ENCODE results near the gene ERCC3.

ERCC3 gene

DNA sequence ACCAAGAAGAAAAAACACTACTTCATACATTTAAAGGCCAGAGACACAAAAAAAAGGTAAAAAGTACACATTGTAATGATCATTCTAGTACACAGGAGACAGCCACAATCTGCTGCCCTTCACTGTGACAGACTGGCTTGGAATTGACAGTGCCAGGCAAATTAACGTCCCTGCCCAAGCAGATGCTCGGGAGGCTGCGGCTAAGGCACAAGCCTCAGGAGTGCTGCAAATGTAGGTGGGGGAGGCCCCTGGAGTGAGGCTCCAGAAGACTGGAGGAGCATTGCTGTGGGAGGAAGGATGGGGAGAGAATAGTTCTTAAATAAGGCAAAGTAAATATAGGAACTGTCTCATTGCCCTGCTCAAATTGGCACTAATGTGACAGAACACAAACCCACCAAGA, 18.6 kb downstream of the ERCC3 start:
- no peak for TF ChIP-seq CTCF (IDR thresholded peaks at IDR 0.05; ENCODE audit: extremely low read depth, insufficient read depth, missing control alignments)
- no peak for DNase-seq (ENCODE audit: low spot score)
- in situ Hi-C loops (cut with MboI; ENCODE audit: low pct_unique_long_range_greater_than_20kb, low sequenced_read_pairs, unreplicated experiment) = no loop called here

DNA sequence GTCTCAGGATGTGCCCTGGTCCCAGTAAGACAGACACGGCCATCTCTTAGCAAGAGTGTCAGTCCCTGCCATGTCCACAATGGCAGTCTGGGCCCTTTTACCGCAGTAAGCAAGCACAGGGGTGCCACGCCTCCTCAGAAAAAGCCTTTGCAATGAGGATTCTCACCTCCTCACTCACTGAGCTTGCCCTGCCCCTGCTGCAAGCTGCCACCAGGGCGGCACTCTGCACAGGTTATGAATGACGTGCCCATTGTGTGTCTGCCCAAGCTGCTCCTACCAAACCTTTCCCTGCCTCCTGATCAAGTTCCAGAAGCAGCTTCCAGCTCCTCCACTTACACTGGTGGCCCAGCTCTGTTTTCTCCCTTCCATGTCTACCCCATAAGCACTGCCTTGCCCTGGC, 23.3 kb downstream of the ERCC3 start:
- in situ Hi-C loops (cut with MboI; ENCODE audit: low pct_unique_long_range_greater_than_20kb, low sequenced_read_pairs, unreplicated experiment) = no loop called here
- TF ChIP-seq CTCF (IDR thresholded peaks at IDR 0.05; ENCODE audit: extremely low read depth, insufficient read depth, missing control alignments) = peak; percentile 6
- DNase-seq (ENCODE audit: low spot score) = no peak

DNA sequence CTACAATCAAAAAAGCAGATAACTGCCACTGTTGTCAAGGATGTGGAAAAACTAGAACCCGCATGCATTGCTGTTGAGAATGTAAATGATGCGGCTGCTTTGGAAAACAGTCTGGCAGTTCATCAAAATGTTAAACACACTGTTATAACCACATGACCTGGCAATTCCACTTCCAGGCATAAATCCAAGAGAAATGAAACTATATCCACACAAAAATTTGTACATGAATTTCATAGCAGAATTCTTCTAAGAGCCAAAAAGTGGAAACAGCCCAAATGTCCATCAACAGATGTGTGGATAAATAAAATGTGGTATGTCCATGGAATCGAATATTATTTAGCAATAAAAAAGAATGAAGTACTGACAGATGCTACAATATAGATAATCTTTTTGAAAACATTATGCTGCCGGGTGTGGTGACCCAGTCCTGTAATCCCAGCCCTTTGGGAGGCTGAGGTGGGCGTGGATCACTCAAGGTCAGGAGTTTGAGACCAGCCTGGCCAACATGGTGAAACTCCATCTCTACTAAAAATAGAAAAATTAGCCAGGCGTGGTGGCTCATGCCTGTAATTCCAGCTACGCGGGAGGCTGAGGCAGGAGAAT, 32.0 kb downstream of the ERCC3 start:
- no peak for TF ChIP-seq CTCF (IDR thresholded peaks at IDR 0.05; ENCODE audit: extremely low read depth, insufficient read depth, missing control alignments)
- in situ Hi-C loops (cut with MboI; ENCODE audit: low pct_unique_long_range_greater_than_20kb, low sequenced_read_pairs, unreplicated experiment) = no loop called here
- no peak for DNase-seq (ENCODE audit: low spot score)

DNA sequence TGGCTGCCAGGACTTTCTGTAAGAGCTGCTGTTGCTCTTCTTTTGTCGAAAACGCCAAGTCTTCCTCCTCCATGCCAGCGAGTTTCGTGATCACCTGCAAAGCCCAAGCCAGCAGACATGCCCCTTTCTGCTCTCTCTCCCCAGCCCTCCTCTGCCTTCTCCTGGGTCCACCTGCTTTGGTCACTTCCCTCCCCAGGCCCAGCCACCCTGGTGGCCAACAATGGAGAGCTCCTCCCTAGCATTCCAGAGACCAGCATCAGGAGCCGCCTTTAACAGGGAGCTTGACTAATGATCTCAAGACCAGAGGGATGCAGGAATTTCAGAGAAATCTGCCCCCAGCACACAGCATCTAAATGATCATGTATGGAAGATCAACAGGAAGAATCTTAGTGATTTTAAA, 34.6 kb downstream of the ERCC3 start:
- in situ Hi-C loops (cut with MboI; ENCODE audit: low pct_unique_long_range_greater_than_20kb, low sequenced_read_pairs, unreplicated experiment) = no loop called here
- no peak for TF ChIP-seq CTCF (IDR thresholded peaks at IDR 0.05; ENCODE audit: extremely low read depth, insufficient read depth, missing control alignments)
- no peak for DNase-seq (ENCODE audit: low spot score)

- no peak for DNase-seq (ENCODE audit: low spot score)
- in situ Hi-C loops (cut with MboI; ENCODE audit: low pct_unique_long_range_greater_than_20kb, low sequenced_read_pairs, unreplicated experiment) = no loop called here
- no peak for TF ChIP-seq CTCF (IDR thresholded peaks at IDR 0.05; ENCODE audit: extremely low read depth, insufficient read depth, missing control alignments)
These were observed 37.1 kb downstream of the ERCC3 start for GRCh38 chr2:127256866-127257265.

GRCh38 chr2:127256381-127256780, 37.6 kb downstream of the ERCC3 start:
- in situ Hi-C loops (cut with MboI; ENCODE audit: low pct_unique_long_range_greater_than_20kb, low sequenced_read_pairs, unreplicated experiment) = no loop called here
- no peak for TF ChIP-seq CTCF (IDR thresholded peaks at IDR 0.05; ENCODE audit: extremely low read depth, insufficient read depth, missing control alignments)
- no peak for DNase-seq (ENCODE audit: low spot score)

DNA sequence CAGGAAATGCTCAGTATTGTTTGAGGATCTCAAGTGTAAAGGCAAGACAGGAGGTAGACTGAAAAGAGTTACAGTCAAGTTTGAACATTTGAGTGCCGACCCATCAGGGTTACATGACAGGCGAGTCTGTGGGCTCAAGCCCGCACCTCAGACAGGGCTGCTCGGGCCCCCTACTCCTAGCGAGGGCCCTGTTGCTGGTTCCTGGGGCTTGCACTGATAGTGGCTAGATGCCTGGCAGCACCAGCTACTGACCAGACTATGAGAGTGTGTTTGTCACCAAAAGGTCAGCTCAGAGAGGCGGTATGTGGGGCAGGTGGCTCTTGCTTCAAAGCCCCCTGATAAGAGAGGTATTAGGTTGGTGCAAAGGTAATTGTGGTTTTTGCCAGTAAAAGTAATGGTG, 38.2 kb downstream of the ERCC3 start:
- TF ChIP-seq CTCF (IDR thresholded peaks at IDR 0.05; ENCODE audit: extremely low read depth, insufficient read depth, missing control alignments) = no peak
- in situ Hi-C loops (cut with MboI; ENCODE audit: low pct_unique_long_range_greater_than_20kb, low sequenced_read_pairs, unreplicated experiment) = no loop called here
- DNase-seq (ENCODE audit: low spot score) = no peak
